Measurements from ENCODE around the gene OR10G3.

OR10G3 gene

DNA sequence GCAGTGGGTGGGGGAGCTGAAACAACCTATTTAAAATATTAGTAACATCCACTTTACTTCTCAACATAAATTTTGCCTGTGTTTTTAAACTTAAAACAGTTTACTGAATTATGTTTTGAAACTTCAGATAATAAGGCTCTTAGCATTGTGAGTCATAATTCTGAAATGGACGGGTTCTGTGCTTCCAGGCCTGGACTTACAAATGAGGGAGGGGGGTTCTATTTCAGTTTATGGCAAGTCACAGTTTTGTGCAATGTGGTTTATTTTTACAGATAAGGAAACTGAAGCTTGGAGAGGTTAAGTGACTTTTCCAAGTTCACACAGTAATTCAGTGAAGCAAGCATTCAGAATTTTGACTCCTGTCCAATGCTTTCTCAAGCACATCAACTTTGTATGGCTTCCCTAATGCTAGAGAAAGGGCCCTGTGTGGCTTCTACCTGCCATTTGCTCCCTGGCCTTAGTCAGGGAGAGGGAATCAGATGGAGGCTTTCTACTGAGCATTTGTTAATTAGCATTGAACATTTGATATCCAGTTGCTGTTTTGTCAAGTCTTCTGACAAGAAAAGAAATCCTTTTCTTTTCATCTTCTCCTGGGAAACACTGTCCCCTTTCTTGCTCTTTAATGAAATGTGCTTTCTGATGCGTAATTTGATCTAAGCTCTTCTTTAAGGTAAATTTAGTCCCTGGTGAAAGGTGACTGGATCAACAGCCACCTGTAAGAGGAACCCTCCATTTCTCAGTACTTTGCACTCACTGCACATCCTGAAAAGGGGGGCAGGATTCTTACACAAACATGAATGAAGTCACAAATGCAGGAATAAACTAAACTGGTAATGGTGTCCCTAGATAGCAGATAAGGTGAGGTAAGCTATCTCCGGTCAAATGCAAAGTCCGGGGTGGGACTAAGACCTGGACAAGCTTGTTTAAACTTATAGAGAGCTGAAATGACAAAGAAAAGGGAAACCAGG is 51.2 kb downstream of the OR10G3 start:
- H3K4me3 ChIP-seq (ENCODE audit: low read depth, low read length), result no peak overlapping the region
- CTCF ChIA-PET, result interaction anchor here (1.0 kb wide), 1 partner anchor 29 kb away, joined by 3 read pairs; no protein-coding TSS in a partner anchor
- no peak for DNase-seq (ENCODE audit: low read depth, low spot score)
- TF ChIP-seq, protein P1, sequence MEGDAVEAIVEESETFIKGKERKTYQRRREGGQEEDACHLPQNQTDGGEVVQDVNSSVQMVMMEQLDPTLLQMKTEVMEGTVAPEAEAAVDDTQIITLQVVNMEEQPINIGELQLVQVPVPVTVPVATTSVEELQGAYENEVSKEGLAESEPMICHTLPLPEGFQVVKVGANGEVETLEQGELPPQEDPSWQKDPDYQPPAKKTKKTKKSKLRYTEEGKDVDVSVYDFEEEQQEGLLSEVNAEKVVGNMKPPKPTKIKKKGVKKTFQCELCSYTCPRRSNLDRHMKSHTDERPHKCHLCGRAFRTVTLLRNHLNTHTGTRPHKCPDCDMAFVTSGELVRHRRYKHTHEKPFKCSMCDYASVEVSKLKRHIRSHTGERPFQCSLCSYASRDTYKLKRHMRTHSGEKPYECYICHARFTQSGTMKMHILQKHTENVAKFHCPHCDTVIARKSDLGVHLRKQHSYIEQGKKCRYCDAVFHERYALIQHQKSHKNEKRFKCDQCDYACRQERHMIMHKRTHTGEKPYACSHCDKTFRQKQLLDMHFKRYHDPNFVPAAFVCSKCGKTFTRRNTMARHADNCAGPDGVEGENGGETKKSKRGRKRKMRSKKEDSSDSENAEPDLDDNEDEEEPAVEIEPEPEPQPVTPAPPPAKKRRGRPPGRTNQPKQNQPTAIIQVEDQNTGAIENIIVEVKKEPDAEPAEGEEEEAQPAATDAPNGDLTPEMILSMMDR (IDR thresholded peaks at IDR 0.05; ENCODE audit: insufficient read depth, low read length, missing control alignments), result no peak
- POLR2A ChIA-PET, result interaction anchor here (0.6 kb wide), 1 partner anchor 73 kb away, joined by 3 read pairs; the partner anchor contains the start of gene CHD8

DNA sequence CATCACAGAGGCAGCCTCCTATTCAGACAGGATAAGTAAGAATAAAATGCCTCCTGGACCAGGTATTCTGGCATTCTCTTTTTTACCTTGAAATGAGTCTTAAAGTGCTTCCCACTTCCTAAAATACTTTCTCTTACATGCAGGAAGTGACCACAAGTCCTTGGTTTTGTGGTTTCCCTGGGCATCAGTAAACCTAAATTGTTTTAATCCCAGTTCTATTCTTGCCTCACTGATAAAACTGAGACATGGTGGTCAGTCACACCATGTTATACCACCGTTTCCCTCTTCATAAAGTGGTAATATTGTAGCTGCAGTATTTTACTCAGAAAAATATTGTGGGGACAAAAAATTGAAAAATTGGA is 52.6 kb downstream of the OR10G3 start:
- TF ChIP-seq, protein P1 (IDR thresholded peaks at IDR 0.05; ENCODE audit: insufficient read depth, low read length, missing control alignments), result no peak
- POLR2A ChIA-PET, result no interaction called here
- no peak overlapping the region for H3K4me3 ChIP-seq (ENCODE audit: low read depth, low read length)
- CTCF ChIA-PET, result interaction anchor here (0.6 kb wide), 1 partner anchor 1198 kb away, joined by 3 read pairs; no protein-coding TSS in a partner anchor
- DNase-seq (ENCODE audit: low read depth, low spot score), result no peak

DNA sequence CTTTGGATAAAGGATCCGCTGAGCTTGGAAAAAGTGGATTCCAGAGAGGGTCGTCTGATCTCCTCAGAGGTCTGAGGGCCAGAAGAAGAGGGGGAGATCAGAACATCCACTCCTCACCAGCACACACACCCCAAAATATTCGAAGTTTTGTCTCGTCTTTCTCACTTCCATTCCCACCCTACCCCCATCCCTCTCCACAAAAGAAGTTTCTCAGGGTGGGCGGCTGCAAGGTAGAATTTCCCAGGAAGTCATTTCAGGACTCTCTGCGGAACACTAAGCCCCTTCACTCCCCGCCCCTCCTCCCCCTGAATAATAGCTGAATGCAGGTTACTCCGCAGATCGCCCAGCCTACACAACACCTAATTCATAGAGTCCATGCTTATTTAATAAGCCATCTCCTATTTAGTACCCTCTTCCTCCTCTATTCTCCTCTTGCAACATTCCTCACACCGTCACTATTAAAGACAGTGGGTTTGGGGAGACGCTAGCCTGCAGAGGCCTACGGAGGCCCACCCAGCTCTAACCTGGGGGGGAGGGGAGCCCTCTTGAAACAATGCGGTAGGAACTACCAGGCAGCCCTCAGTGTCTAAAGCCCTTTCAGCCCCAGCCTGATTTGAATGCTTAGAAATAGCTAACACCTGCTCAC is 53.1 kb downstream of the OR10G3 start:
- CTCF ChIA-PET, result interaction anchor here (0.6 to 1.9 kb wide), 5 partner anchors 10 to 1197 kb away, joined by 3 to 6 read pairs (median 3); partner anchors contain the start of genes RAB2B and TOX4
- TF ChIP-seq, protein P1 (IDR thresholded peaks at IDR 0.05; ENCODE audit: insufficient read depth, low read length, missing control alignments), result no peak
- no peak for DNase-seq (ENCODE audit: low read depth, low spot score)
- POLR2A ChIA-PET, result interaction anchor here (0.8 kb wide), 2 partner anchors 25 to 28 kb away, joined by 3 to 5 read pairs; no protein-coding TSS in a partner anchor
- H3K4me3 ChIP-seq (ENCODE audit: low read depth, low read length), result peak overlapping the region; percentile 82

DNA sequence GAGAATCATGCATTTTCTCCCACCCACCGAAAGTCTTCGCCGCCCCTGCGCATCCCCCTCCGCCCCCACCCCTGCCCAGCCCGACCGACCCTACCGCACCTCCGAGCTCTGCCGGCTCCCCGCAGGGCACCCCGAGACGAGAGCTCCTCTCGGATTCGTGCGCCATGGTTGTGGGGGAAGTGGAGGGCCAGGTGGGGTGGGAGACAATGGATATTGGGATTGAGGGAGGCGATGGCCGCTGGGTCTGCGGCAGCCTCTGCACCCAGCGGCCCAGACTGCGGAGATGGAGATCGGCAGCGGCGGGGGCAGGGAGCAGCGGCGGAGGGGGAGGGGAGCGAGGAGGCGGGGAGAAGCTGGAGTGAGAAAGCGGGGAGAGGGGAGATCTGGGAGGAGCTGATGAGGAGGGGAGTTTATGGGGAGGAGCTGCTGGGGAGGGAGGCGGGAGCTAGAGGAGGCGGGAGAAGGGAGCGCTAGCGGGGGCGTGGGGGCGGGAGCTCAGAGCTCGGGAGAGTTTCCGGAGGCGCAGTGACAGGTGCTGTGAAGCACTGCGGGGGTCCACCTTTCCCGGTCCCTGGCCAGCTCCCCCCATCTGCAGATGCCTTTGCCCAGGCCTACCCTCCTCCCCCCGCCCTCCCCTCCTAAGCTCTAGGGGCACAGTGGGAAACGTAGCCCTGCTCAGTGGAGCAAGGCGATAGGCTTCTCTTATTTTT is 53.8 kb downstream of the OR10G3 start, which contains the start of gene SALL2:
Gene SALL2, minus strand, starts transcription at position 385 of the 710 bp plus-strand sequence. Its CDS starts 219 bp downstream, at position 166.
- POLR2A ChIA-PET, result interaction anchor here (0.8 to 0.9 kb wide), 3 partner anchors 15 to 28 kb away, joined by 3 to 5 read pairs (median 5); partner anchors contain the start of gene METTL3
- DNase-seq (ENCODE audit: low read depth, low spot score), result no peak
- TF ChIP-seq, protein P1 (IDR thresholded peaks at IDR 0.05; ENCODE audit: insufficient read depth, low read length, missing control alignments), result no peak
- CTCF ChIA-PET, result interaction anchor here (0.8 to 1.9 kb wide), 5 partner anchors 8 to 49 kb away, joined by 3 to 6 read pairs (median 3); partner anchors contain the start of genes RAB2B and TOX4
- H3K4me3 ChIP-seq (ENCODE audit: low read depth, low read length), result peak within 1 kb of the TSS; percentile 82

DNA sequence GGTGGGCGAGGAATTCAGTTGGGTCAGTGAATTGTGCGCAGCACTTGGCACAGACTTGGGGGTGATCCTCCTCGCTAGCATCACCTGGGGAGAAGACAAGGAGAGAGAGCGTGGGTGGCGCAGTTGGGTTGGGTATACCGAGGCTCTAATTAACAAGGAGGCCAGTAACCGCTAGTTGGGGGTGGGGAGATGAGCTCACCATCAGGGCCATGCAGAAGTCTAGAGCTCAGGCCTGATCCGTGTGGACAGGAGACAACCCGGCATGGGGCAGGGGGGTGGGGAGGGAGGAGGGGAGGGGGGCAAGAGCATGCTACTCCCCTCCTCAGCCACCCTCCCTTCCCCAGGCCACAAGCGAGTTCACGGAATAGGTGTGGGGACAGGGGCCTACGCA is 54.3 kb downstream of the OR10G3 start:
- peak overlapping the region; percentile 82 for H3K4me3 ChIP-seq (ENCODE audit: low read depth, low read length)
- ChIA-PET CTCF (interaction anchor here (1.0 to 1.9 kb wide), 2 partner anchors 9 to 27 kb away, joined by 3 to 6 read pairs; no protein-coding TSS in a partner anchor), POLR2A (interaction anchor here (0.9 kb wide), 1 partner anchor 14 kb away, joined by 5 read pairs; the partner anchor contains the start of gene METTL3)
- DNase-seq (ENCODE audit: low read depth, low spot score), result no peak
- TF ChIP-seq, protein P1 (IDR thresholded peaks at IDR 0.05; ENCODE audit: insufficient read depth, low read length, missing control alignments), result no peak
